Lower lobe of right lung (tissue), 2 donors: ENCODE results near the gene ICA1. TPM values are rescaled to one million over a fixed set of nuclear protein-coding genes. Genes with fewer than 3 reads are reported as not detected.
"Not testable (repeated sequence)": the region's sequence is repeated elsewhere in the genome, so short reads cannot be mapped to it uniquely, and the experiment has no call there.

ENCODE experiments used
- ATAC-seq, 2 donors: fragments of 200-7000 bp; cut with Tn5 transposase; one replicate each; pipeline ENCODE4 v1.9.1; 2020 to 2022; ENCODE audit warnings: mild to moderate bottlenecking in 2 of 2, moderate library complexity in 2 of 2
- DNase-seq: peaks from one replicate; pipeline ENCODE4 v3.0.0-alpha.2; 2020
- H3K27ac ChIP-seq: fragments of 200-600 bp; one replicate; pipeline ENCODE4 v1.8.0; 2022
- H3K27me3 ChIP-seq: fragments of 200-600 bp; one replicate; pipeline ENCODE4 v1.8.0; 2022; ENCODE audit warnings: low read depth
- H3K36me3 ChIP-seq: fragments of 200-600 bp; one replicate; pipeline ENCODE4 v1.8.0; 2022; ENCODE audit warnings: mild to moderate bottlenecking
- H3K4me1 ChIP-seq: fragments of 200-600 bp; one replicate; pipeline ENCODE4 v1.8.0; 2022
- H3K4me3 ChIP-seq: fragments of 200-600 bp; one replicate; pipeline ENCODE4 v1.8.0; 2022; ENCODE audit warnings: mild to moderate bottlenecking
- H3K9me3 ChIP-seq: fragments of 200-600 bp; one replicate; pipeline ENCODE4 v1.8.0; 2022
- CTCF ChIP-seq: fragments of 200-600 bp; IDR thresholded peaks from one replicate; pipeline ENCODE4 v1.8.0; 2022; ENCODE audit warnings: antibody characterized with exemption, mild to moderate bottlenecking
- intact Hi-C: fragments of 100-400 bp; cut with DNase I; formaldehyde crosslinking; loops from one replicate; pipeline ENCODE4 v1.11.0; 2022
- long read RNA-seq: library from polyadenylated mRNA; unstranded; transcript quantifications from one replicate; pipeline ENCODE4 v2.0.0, GENCODE V29; 2021
- total RNA-seq: library from RNA; stranded (reverse); fragmentation: NEBNext Ultra II Directional; extraction: Animal tissue kit (Norgen Biotek cat#: 25700); gene quantifications from one replicate; pipeline ENCODE4 v1.2.1, GENCODE V29; 2021
- donor health status: DM: no; HTN: yes; CAD: no; lungs with severe emphysema.

Gene ICA1
- 19.5 TPM for total RNA-seq
- long read RNA-seq, transcript ICA1-207 (14 exons, 2,440 nt), result minor isoform, 5 of 61 reads
- long read RNA-seq, transcript ICA1-201 (14 exons, 2,309 nt), result minor isoform, 8 of 61 reads
- long read RNA-seq, transcript ICA1-206 (14 exons, 2,458 nt), result major isoform, 15 of 61 reads
- long read RNA-seq, partial matches to known transcripts, result 23 of 61 reads
- long read RNA-seq, other reads (novel, unspliced or antisense), result 10 of 61 reads

- H3K4me1 ChIP-seq, result peaks cover 6% of the 10 kb centered on the region
- peak within 1 kb of the TSS; percentile 71 for H3K4me3 ChIP-seq
- DNase-seq (peak; percentile 80), ATAC-seq (peak; percentile 92 to 95)
- no peaks in the 10 kb centered on the region for H3K27me3 ChIP-seq
- no peak for TF ChIP-seq CTCF
- no peaks in the 10 kb centered on the region for H3K36me3 ChIP-seq
- intact Hi-C loops, result no loop called here
- no peaks in the 10 kb centered on the region for H3K9me3 ChIP-seq
- peak within 1 kb of the TSS; percentile 91 for H3K27ac ChIP-seq
Observed at GRCh38 chr7:8261711-8262695, at the start of gene ICA1. TSS of gene ICA1 (minus strand) at chr7:8262167. CDS start at chr7:8235926, 26,241 bp downstream.

- no peak overlapping the region for H3K4me3 ChIP-seq
- H3K27me3 ChIP-seq, result no peaks in the 10 kb centered on the region
- H3K9me3 ChIP-seq, result no peaks in the 10 kb centered on the region
- TF ChIP-seq CTCF, result no peak
- intact Hi-C loops, result no loop called here
- no peaks in the 10 kb centered on the region for H3K36me3 ChIP-seq
- no peak overlapping the region for H3K27ac ChIP-seq
- DNase-seq (no peak), ATAC-seq (no peak)
- H3K4me1 ChIP-seq, result no peaks in the 10 kb centered on the region
Observed at GRCh38 chr7:8310876-8311275, 48.9 kb upstream of the ICA1 start.

GRCh38 chr7:8305625-8306388 is 43.8 kb upstream of the ICA1 start:
- Histone ChIP-seq H3K9me3 (no peaks in the 10 kb centered on the region), H3K4me1 (no peaks in the 10 kb centered on the region), H3K27me3 (no peaks in the 10 kb centered on the region), H3K36me3 (no peaks in the 10 kb centered on the region), H3K4me3 (no peak overlapping the region), H3K27ac (no peak overlapping the region)
- no peak for DNase-seq
- TF ChIP-seq CTCF, result no peak
- no peak for ATAC-seq
- intact Hi-C loops, result no loop called here

- intact Hi-C loops, result no loop called here
- Histone ChIP-seq H3K27me3 (no peaks in the 10 kb centered on the region), H3K9me3 (no peaks in the 10 kb centered on the region), H3K27ac (no peak overlapping the region), H3K36me3 (no peaks in the 10 kb centered on the region), H3K4me3 (no peak overlapping the region), H3K4me1 (no peaks in the 10 kb centered on the region)
- no peak for ATAC-seq
- no peak for DNase-seq
- no peak for TF ChIP-seq CTCF
Observed at GRCh38 chr7:8305104-8305503, 43.1 kb upstream of the ICA1 start.

- Histone ChIP-seq H3K4me1 (no peaks in the 10 kb centered on the region), H3K4me3 (no peak overlapping the region), H3K27ac (no peak overlapping the region), H3K9me3 (no peaks in the 10 kb centered on the region), H3K36me3 (no peaks in the 10 kb centered on the region), H3K27me3 (no peaks in the 10 kb centered on the region)
- ATAC-seq (no peak), DNase-seq (no peak)
- no peak for TF ChIP-seq CTCF
- intact Hi-C loops, result no loop called here
Observed at GRCh38 chr7:8303904-8304528, 42.0 kb upstream of the ICA1 start.

GRCh38 chr7:8297023-8297422 is 35.1 kb upstream of the ICA1 start:
- ATAC-seq, H3K27me3 ChIP-seq, H3K4me1 ChIP-seq, DNase-seq, H3K36me3 ChIP-seq, H3K9me3 ChIP-seq, H3K27ac ChIP-seq, intact Hi-C loops, H3K4me3 ChIP-seq: not testable (repeated sequence)
